ENCODE measurements around the gene TADA3. TPM values are rescaled to one million over a fixed set of nuclear protein-coding genes. Genes with fewer than 3 reads are reported as not detected.

The TADA3 gene
- total and polyA plus RNA-seq, 8 donors, result 13.2 to 29.1 (median 20.1) TPM

DNA sequence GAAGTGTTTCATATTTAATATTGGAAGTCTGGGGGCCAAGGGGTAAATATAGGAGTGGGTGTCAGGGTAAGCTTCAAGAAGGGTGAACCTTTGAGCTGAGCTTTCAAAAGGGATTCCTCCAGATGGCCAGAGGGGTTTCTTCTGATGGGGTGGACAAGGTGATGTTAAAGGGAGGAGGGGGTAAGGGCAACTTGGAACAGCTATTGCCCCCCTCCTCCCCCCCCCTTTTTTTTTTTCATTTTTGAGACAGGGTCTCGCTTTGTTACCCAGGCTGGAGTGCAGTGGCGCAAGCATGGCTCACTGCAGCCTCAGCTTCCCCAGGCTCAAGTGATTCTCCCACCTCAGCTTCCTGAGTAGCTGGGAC lies 15.7 kb upstream of the TADA3 start:
- H3K4me3 ChIP-seq, result no peak overlapping the region
- FAIRE-seq (no peak), ATAC-seq (no peak), DNase-seq (no peak)
- peaks cover 0 to 29% (median 29%) of the 10 kb centered on the region in 3 donors for H3K36me3 ChIP-seq
- H3K4me1 ChIP-seq, result peaks cover 0 to 13% (median 5%) of the 10 kb centered on the region in 3 donors
- WGBS, 2 donors, result 94% methylated on average over 2 of the region's 2 CpGs
- H3K27me3 ChIP-seq, result no peaks in the 10 kb centered on the region
- TF ChIP-seq CTCF (IDR thresholded peaks at IDR 0.05), result no peak
- no peak overlapping the region for H3K27ac ChIP-seq
- H3K9me3 ChIP-seq, result no peaks in the 10 kb centered on the region
- intact Hi-C loops (cut with DNase I), result no loop called here

DNA sequence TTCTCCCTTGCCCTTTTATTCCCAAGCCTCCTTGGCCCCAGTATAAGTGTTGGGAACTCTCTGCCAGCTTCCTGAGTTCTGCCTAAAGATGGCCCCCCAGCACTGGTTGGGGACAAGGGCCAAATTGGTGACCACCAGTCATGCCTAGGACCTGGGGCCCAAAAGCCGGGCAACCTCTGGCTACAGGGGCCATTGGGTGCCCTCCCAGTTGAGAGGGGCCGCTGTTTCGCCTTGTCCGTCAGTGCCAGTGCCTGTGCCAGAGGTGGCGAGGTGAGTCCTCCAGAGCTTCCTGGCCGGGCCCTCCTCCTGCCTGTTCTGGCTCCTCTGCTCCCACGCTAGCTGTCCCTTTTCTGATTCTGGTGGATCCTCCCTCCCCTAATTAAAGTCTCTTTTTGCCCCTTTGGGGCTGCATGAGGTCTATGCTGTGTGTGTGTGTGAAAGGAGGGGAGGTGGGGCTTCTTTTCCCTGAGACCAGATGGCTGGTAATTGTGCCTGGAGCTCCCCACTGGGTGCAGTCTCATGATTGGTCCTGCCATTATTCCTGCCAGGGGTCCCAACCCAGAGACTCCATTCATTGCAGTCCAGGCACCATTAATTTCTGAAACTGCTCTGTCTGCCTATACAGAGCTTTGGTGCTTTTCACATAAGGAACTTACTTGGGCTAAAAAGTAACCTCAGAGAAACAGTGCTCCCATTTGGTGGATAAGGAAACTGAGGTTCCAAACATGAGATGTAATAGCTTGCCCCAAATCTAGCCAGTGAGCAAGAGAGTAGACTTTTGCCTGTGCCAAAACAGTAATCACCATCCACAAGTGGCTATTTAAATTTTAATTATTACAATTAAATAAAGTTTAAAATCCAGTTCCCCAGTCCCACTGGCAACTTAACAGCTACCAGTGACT lies 14.7 kb upstream of the TADA3 start:
- DNase-seq (peak in 1 of 6 donors; percentile 52), FAIRE-seq (no peak), ATAC-seq (no peak)
- TF ChIP-seq CTCF (IDR thresholded peaks at IDR 0.05), result no peak
- Histone ChIP-seq H3K9me3 (no peaks in the 10 kb centered on the region), H3K4me1 (peaks cover 0 to 13% (median 5%) of the 10 kb centered on the region in 3 donors), H3K36me3 (peaks cover 0 to 33% (median 29%) of the 10 kb centered on the region in 3 donors), H3K27ac (no peak overlapping the region), H3K4me3 (no peak overlapping the region), H3K27me3 (no peaks in the 10 kb centered on the region)
- intact Hi-C loops (cut with DNase I), result no loop called here
- WGBS, 2 donors, result 93 to 97% methylated on average over 7 of the region's 7 CpGs

DNA sequence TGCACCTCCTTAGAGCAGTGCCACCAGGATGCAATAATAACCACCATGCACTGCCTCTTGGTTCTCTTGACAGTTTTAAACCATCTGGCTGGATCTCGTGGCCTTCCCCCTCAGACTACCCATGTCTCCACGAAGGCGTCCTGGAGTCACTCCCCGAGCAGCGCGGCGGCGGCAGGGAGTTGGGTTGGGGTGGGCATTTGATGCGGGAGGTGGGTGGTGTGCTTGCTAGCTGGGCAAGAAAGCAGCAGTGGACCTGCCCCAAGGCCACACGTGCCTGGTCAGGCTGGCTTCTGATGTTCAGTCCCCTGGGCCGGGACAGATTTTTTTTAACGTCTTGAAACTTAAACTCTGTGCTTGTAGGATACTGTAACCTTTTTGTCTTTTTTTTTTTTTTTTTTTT lies 13.9 kb upstream of the TADA3 start:
- no peak for TF ChIP-seq CTCF (IDR thresholded peaks at IDR 0.05)
- H3K4me1 ChIP-seq, result peaks cover 0 to 13% (median 5%) of the 10 kb centered on the region in 3 donors
- no peak overlapping the region for H3K27ac ChIP-seq
- WGBS, 2 donors, result 85 to 86% methylated on average over 12 of the region's 12 CpGs
- DNase-seq (peak in 1 of 6 donors; percentile 44), FAIRE-seq (no peak), ATAC-seq (no peak)
- intact Hi-C loops (cut with DNase I), result no loop called here
- no peaks in the 10 kb centered on the region for H3K27me3 ChIP-seq
- H3K9me3 ChIP-seq, result no peaks in the 10 kb centered on the region
- peaks cover 0 to 40% (median 37%) of the 10 kb centered on the region in 3 donors for H3K36me3 ChIP-seq
- H3K4me3 ChIP-seq, result no peak overlapping the region

DNA sequence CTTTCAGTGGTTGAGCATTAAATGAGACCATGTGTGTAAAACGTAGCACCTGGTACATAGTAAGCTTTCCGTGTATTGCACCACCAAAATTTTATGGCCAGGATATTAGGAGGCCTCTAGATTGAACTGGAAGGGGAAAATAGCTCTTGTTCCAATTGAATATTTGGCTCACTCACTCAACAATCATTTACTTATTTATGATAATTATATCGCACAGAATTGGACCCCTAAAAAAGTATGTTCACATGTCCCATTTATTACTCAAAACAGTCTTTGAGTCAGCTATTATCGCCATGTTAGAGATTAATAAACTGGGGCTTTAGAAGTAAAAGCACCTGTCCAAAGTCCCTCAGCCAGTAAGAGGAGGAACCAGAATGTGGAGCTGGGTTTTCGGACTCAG lies 12.7 kb upstream of the TADA3 start:
- no peak for ATAC-seq
- DNase-seq, result no peak
- peaks cover 0 to 49% (median 43%) of the 10 kb centered on the region in 3 donors for H3K36me3 ChIP-seq
- WGBS, 2 donors, result 82 to 84% methylated on average over 5 of the region's 5 CpGs
- no peak overlapping the region for H3K4me3 ChIP-seq
- TF ChIP-seq CTCF (IDR thresholded peaks at IDR 0.05), result no peak
- no peak overlapping the region for H3K27ac ChIP-seq
- intact Hi-C loops (cut with DNase I), result no loop called here
- H3K9me3 ChIP-seq, result no peaks in the 10 kb centered on the region
- H3K27me3 ChIP-seq, result no peaks in the 10 kb centered on the region
- peaks cover 0 to 8% (median 5%) of the 10 kb centered on the region in 3 donors for H3K4me1 ChIP-seq
- no peak for FAIRE-seq

DNA sequence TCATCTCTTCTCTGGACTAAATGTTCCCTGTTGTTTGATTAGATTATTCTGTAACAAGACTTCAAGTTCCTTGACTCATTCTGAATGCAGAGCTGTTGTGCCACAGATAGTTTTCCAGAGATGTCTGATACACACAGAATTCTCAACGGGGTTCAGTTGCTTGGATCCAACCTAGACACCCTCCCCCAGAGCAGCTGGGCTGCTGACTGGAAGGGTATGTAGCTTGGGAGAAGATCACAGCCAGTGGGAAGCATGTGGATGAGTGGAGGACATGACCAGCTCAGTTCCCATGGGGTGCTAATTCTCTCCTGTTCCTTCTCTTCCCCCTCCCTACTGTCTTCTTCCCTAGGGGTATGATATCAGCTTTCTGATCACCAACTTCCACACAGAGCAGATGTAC lies 11.2 kb upstream of the TADA3 start:
- intact Hi-C loops (cut with DNase I), result no loop called here
- Histone ChIP-seq H3K9me3 (no peaks in the 10 kb centered on the region), H3K27ac (no peak overlapping the region), H3K4me3 (no peak overlapping the region), H3K27me3 (no peaks in the 10 kb centered on the region), H3K4me1 (no peaks in the 10 kb centered on the region), H3K36me3 (peaks cover 1 to 63% (median 55%) of the 10 kb centered on the region in 3 donors)
- no peak for DNase-seq
- no peak for TF ChIP-seq CTCF (IDR thresholded peaks at IDR 0.05)
- ATAC-seq, result no peak
- 71 to 86% methylated on average over 1 of the region's 1 CpG for WGBS, 2 donors
- no peak for FAIRE-seq
